SU-DHL-6 (cell line): ENCODE results near the gene ECT2.

Experiments
- H2AFZ ChIP-seq: fragments of 200-600 bp; sonication (generic); 2 replicates; pipeline ENCODE4 v1.6.1; 2014; ENCODE audit warnings: low read depth, mild to moderate bottlenecking, moderate library complexity, mixed read lengths, antibody characterized with exemption, low read length; ENCODE audit not compliant: severe bottlenecking
- H3F3A ChIP-seq: fragments of 200-600 bp; shearing (Covaris generic); 2 replicates; pipeline ENCODE4 v1.6.0; 2016; ENCODE audit warnings: antibody characterized with exemption, mild to moderate bottlenecking; ENCODE audit not compliant: insufficient read depth
- H3K27ac ChIP-seq: fragments of 200-600 bp; sonication (generic); 2 replicates; pipeline ENCODE4 v1.5.1; 2016; ENCODE audit warnings: low read depth, mild to moderate bottlenecking, low read length, moderate library complexity, mixed read lengths
- H3K27me3 ChIP-seq: fragments of 200-600 bp; sonication (generic), shearing (Covaris generic); 2 replicates; pipeline ENCODE4 v1.6.0; 2014; ENCODE audit warnings: mild to moderate bottlenecking, low read length
- H3K36me3 ChIP-seq: fragments of 200-600 bp; sonication (generic); 2 replicates; pipeline ENCODE4 v1.6.1; 2014; ENCODE audit warnings: mild to moderate bottlenecking, low read length, mixed read lengths
- H3K4me2 ChIP-seq: fragments of 300-600, 200-600 bp; shearing (Covaris generic), sonication (generic); 2 replicates; pipeline ENCODE4 v1.6.0; 2014; ENCODE audit warnings: low read length, low read depth, mild to moderate bottlenecking; ENCODE audit not compliant: poor library complexity, severe bottlenecking
- H3K4me3 ChIP-seq: fragments of 200-600 bp; sonication (generic); 2 replicates; pipeline ENCODE4 v1.5.1; 2014; ENCODE audit warnings: antibody characterized with exemption, low read length, mild to moderate bottlenecking, mixed read lengths; ENCODE audit not compliant: insufficient read depth, poor library complexity, severe bottlenecking
- H3K79me2 ChIP-seq: fragments of 200-600 bp; sonication (generic); 2 replicates; pipeline ENCODE4 v1.6.1; 2014; ENCODE audit warnings: mild to moderate bottlenecking, low read length, moderate library complexity; ENCODE audit not compliant: insufficient read depth
- H3K9ac ChIP-seq: fragments of 200-600 bp; sonication (generic); 2 replicates; pipeline ENCODE4 v1.7.0; 2014; ENCODE audit warnings: mild to moderate bottlenecking, low read length
- H3K9me2 ChIP-seq: fragments of 200-600 bp; sonication (generic); replicated peaks from 2 replicates; pipeline ENCODE4 v1.6.1; 2014; ENCODE audit warnings: low read length; ENCODE audit not compliant: insufficient read depth
- H3K9me3 ChIP-seq: fragments of 200-600 bp; sonication (generic); 2 replicates; pipeline ENCODE4 v1.6.1; 2014; ENCODE audit warnings: low read length, mixed read lengths; ENCODE audit not compliant: insufficient read depth
- H4K20me1 ChIP-seq: fragments of 200-600 bp; sonication (generic); 2 replicates; pipeline ENCODE4 v1.6.1; 2014; ENCODE audit warnings: low read depth, mild to moderate bottlenecking, antibody characterized with exemption, low read length, moderate library complexity, mixed read lengths
- EZH2phosphoT487 ChIP-seq: fragments of 200-600 bp; sonication (generic), shearing (Covaris generic); conservative IDR thresholded peaks from 2 replicates; pipeline ENCODE4 v1.6.1; 2018; ENCODE audit warnings: mild to moderate bottlenecking, antibody characterized with exemption, low read length, moderate library complexity, mixed read lengths
- TF ChIP-seq, protein P1 (sequence below): fragments of 200-600 bp; sonication (generic); IDR thresholded peaks from one replicate; pipeline ENCODE4 v1.5.1; 2017; ENCODE audit warnings: antibody characterized with exemption, mild to moderate bottlenecking, low read length, moderate library complexity; ENCODE audit not compliant: insufficient read depth, poor library complexity, severe bottlenecking

Gene ECT2

DNA sequence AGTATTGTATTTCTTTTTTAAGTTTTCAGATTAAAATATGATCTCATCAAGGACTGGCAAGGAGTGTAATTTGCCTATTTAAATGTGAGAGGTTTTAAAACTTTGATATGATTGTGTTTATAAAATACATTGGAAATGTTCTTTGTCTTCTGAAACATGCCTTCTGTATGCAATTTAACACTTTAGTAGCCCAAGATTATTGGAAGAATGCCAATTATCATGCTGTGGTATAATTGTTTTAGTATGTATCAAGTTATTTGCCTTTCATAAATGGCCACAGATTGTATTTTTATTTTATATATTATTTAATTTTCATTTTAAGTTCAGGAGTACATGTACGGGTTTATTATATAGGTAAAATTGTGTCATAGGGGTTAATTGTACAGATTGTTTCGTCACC, 31.7 kb downstream of the ECT2 start:
- no peaks in the 10 kb centered on the region for H3K9me3 ChIP-seq
- no peaks in the 10 kb centered on the region; the same call in 1 of the 2 replicates for H4K20me1 ChIP-seq
- H3K9ac ChIP-seq, result no peak overlapping the region
- no peak overlapping the region for H3K4me3 ChIP-seq
- no peaks in the 10 kb centered on the region for H3K9me2 ChIP-seq
- no peaks in the 10 kb centered on the region for H3K79me2 ChIP-seq
- no peak overlapping the region for H2AFZ ChIP-seq
- peaks cover 22% of the 10 kb centered on the region for H3F3A ChIP-seq
- H3K27ac ChIP-seq, result no peak overlapping the region
- H3K27me3 ChIP-seq, result no peaks in the 10 kb centered on the region
- H3K36me3 ChIP-seq, result peaks cover 70% of the 10 kb centered on the region; the same call in 1 of the 2 replicates
- no peak overlapping the region for H3K4me2 ChIP-seq
- TF ChIP-seq, protein P1, sequence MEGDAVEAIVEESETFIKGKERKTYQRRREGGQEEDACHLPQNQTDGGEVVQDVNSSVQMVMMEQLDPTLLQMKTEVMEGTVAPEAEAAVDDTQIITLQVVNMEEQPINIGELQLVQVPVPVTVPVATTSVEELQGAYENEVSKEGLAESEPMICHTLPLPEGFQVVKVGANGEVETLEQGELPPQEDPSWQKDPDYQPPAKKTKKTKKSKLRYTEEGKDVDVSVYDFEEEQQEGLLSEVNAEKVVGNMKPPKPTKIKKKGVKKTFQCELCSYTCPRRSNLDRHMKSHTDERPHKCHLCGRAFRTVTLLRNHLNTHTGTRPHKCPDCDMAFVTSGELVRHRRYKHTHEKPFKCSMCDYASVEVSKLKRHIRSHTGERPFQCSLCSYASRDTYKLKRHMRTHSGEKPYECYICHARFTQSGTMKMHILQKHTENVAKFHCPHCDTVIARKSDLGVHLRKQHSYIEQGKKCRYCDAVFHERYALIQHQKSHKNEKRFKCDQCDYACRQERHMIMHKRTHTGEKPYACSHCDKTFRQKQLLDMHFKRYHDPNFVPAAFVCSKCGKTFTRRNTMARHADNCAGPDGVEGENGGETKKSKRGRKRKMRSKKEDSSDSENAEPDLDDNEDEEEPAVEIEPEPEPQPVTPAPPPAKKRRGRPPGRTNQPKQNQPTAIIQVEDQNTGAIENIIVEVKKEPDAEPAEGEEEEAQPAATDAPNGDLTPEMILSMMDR, result no peak
- no peak for TF ChIP-seq EZH2phosphoT487

DNA sequence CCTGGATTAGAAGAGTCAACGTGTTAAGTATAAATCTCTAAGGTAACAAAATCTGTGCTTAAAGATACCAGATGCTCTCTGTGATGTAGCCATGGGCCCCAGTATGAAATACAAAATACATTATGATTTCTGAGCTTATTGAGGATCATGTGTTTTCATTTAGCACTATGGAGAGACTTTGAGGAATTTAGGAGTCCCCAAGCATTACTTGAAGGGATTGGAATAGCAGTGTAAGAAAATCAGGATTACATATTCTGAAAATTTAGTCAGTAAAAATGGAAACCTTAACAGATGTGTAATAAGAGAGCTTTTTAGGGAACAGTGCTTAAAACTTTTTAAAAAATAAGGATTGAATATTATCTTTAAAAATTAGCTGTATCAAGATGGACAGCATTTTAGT, 35.5 kb downstream of the ECT2 start:
- H3F3A ChIP-seq, result peaks cover 11% of the 10 kb centered on the region
- no peak overlapping the region for H3K4me3 ChIP-seq
- no peak overlapping the region for H3K9ac ChIP-seq
- TF ChIP-seq, protein P1, result no peak
- TF ChIP-seq EZH2phosphoT487, result no peak
- H3K4me2 ChIP-seq, result no peak overlapping the region
- H3K9me3 ChIP-seq, result no peaks in the 10 kb centered on the region
- H3K36me3 ChIP-seq, result peaks cover 78% of the 10 kb centered on the region; the same call in 1 of the 2 replicates
- no peaks in the 10 kb centered on the region for H3K27me3 ChIP-seq
- no peaks in the 10 kb centered on the region; the same call in 1 of the 2 replicates for H4K20me1 ChIP-seq
- no peaks in the 10 kb centered on the region for H3K9me2 ChIP-seq
- H2AFZ ChIP-seq, result no peak overlapping the region
- H3K27ac ChIP-seq, result no peak overlapping the region
- H3K79me2 ChIP-seq, result no peaks in the 10 kb centered on the region

DNA sequence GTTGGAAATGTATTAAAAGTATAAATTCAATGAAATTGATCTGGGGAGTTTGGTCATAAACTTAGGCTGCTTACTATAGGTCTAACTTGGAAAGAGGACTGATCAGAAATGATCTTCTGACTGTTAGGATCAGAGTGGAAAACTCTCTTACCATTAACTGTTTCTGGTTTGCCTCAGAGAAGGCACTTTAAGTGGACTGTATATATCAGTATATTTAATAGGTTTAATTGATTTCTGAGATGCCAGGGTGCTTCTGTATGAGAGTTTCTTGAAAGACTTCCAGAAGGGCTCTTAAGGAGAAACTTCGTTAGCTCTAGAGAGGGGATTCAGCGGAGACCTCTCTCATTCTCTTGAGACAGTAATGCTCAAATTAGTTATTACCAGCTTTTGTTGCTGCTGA, 36.5 kb downstream of the ECT2 start:
- Histone ChIP-seq H3K9me2 (no peaks in the 10 kb centered on the region), H3K4me2 (no peak overlapping the region), H3K36me3 (peaks cover 75% of the 10 kb centered on the region; the same call in 1 of the 2 replicates), H3K9me3 (no peaks in the 10 kb centered on the region), H3K27me3 (no peaks in the 10 kb centered on the region), H3K9ac (no peak overlapping the region), H3K4me3 (no peak overlapping the region), H4K20me1 (no peaks in the 10 kb centered on the region; the same call in 1 of the 2 replicates), H3K79me2 (no peaks in the 10 kb centered on the region), H2AFZ (no peak overlapping the region), H3F3A (peaks cover 11% of the 10 kb centered on the region), H3K27ac (no peak overlapping the region)
- no peak for TF ChIP-seq EZH2phosphoT487
- TF ChIP-seq, protein P1, result no peak

DNA sequence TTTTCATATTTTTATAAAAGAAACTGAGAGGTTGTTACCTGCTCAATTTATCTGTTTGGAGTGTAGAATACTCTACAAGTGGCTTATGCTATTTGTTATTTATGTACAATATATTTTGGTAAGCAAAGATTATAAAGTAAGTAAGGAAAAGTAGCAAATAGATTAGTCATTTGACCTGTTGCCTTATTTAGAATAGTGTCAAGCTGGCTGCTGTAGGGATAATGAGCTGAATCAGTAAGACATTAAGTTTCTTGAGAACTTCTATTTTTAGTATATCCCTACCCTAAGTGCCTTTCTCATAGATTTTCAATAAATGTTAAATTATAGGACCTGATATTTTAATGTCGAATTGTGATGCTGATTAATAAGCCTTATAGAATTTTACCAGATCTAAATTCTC, 37.2 kb downstream of the ECT2 start:
- Histone ChIP-seq H3K27ac (no peak overlapping the region), H3F3A (peaks cover 9% of the 10 kb centered on the region), H3K27me3 (no peaks in the 10 kb centered on the region), H3K79me2 (no peaks in the 10 kb centered on the region), H3K4me3 (no peak overlapping the region), H3K9me3 (no peaks in the 10 kb centered on the region), H3K9me2 (no peaks in the 10 kb centered on the region), H4K20me1 (no peaks in the 10 kb centered on the region), H3K4me2 (no peak overlapping the region), H3K36me3 (peaks cover 72% of the 10 kb centered on the region; the same call in 1 of the 2 replicates), H2AFZ (no peak overlapping the region), H3K9ac (no peak overlapping the region)
- TF ChIP-seq, protein P1, result no peak
- no peak for TF ChIP-seq EZH2phosphoT487
